ENCODE results near the gene TPST1. TPM values are rescaled to one million over a fixed set of nuclear protein-coding genes. Genes with fewer than 3 reads are reported as not detected.

TPST1 gene
- total RNA-seq, 1 donor from 2014 or later = 2.1 TPM

GRCh38 chr7:66236713-66237303 is 31.7 kb downstream of the TPST1 start:
- intact Hi-C loops (cut with micrococcal nuclease) = no loop called here
- Mint-ChIP-seq H3K36me3 (ENCODE audit: low read depth) (no peaks in the 10 kb centered on the region), H3K27me3 (no peaks in the 10 kb centered on the region), H3K4me1 (no peaks in the 10 kb centered on the region), H3K4me3 (no peak overlapping the region), H3K27ac (no peak overlapping the region), H3K9me3 (no peaks in the 10 kb centered on the region)
- no peak for DNase-seq

GRCh38 chr7:66237906-66238772 is 33.0 kb downstream of the TPST1 start:
- intact Hi-C loops (cut with micrococcal nuclease) = no loop called here
- DNase-seq = no peak
- Mint-ChIP-seq H3K9me3 (no peaks in the 10 kb centered on the region), H3K4me1 (no peaks in the 10 kb centered on the region), H3K4me3 (no peak overlapping the region), H3K27ac (no peak overlapping the region), H3K27me3 (no peaks in the 10 kb centered on the region), H3K36me3 (ENCODE audit: low read depth) (no peaks in the 10 kb centered on the region)

- Mint-ChIP-seq H3K27ac (no peak overlapping the region), H3K4me1 (no peaks in the 10 kb centered on the region), H3K27me3 (no peaks in the 10 kb centered on the region), H3K9me3 (no peaks in the 10 kb centered on the region), H3K4me3 (no peak overlapping the region), H3K36me3 (ENCODE audit: low read depth) (no peaks in the 10 kb centered on the region)
- DNase-seq = no peak
- intact Hi-C loops (cut with micrococcal nuclease) = no loop called here
These were observed 33.8 kb downstream of the TPST1 start for GRCh38 chr7:66238773-66239466.

GRCh38 chr7:66239467-66239856 is 34.3 kb downstream of the TPST1 start:
- Mint-ChIP-seq H3K36me3 (ENCODE audit: low read depth) (no peaks in the 10 kb centered on the region), H3K4me3 (no peak overlapping the region), H3K4me1 (no peaks in the 10 kb centered on the region), H3K9me3 (no peaks in the 10 kb centered on the region), H3K27me3 (no peaks in the 10 kb centered on the region), H3K27ac (no peak overlapping the region)
- intact Hi-C loops (cut with micrococcal nuclease) = no loop called here
- DNase-seq = no peak

GRCh38 chr7:66245008-66245407 is 39.9 kb downstream of the TPST1 start:
- H3K4me3 Mint-ChIP-seq = no peak overlapping the region
- H3K27ac Mint-ChIP-seq = no peak overlapping the region
- no peaks in the 10 kb centered on the region for H3K36me3 Mint-ChIP-seq (ENCODE audit: low read depth)
- DNase-seq = no peak
- no peaks in the 10 kb centered on the region for H3K27me3 Mint-ChIP-seq
- H3K9me3 Mint-ChIP-seq = no peaks in the 10 kb centered on the region
- intact Hi-C loops (cut with micrococcal nuclease) = no loop called here
- no peaks in the 10 kb centered on the region for H3K4me1 Mint-ChIP-seq

GRCh38 chr7:66246554-66247171 is 41.5 kb downstream of the TPST1 start:
- Mint-ChIP-seq H3K27me3 (no peaks in the 10 kb centered on the region), H3K4me3 (no peak overlapping the region), H3K27ac (no peak overlapping the region), H3K36me3 (ENCODE audit: low read depth) (no peaks in the 10 kb centered on the region), H3K4me1 (no peaks in the 10 kb centered on the region), H3K9me3 (no peaks in the 10 kb centered on the region)
- intact Hi-C loops (cut with micrococcal nuclease) = no loop called here
- no peak for DNase-seq

GRCh38 chr7:66247380-66248078 is 42.4 kb downstream of the TPST1 start:
- H3K4me3 Mint-ChIP-seq = no peak overlapping the region
- no peaks in the 10 kb centered on the region for H3K9me3 Mint-ChIP-seq
- no peaks in the 10 kb centered on the region for H3K27me3 Mint-ChIP-seq
- no peak overlapping the region for H3K27ac Mint-ChIP-seq
- no peaks in the 10 kb centered on the region for H3K36me3 Mint-ChIP-seq (ENCODE audit: low read depth)
- no peaks in the 10 kb centered on the region for H3K4me1 Mint-ChIP-seq
- intact Hi-C loops (cut with micrococcal nuclease) = no loop called here
- no peak for DNase-seq

- Mint-ChIP-seq H3K27ac (no peak overlapping the region), H3K9me3 (no peaks in the 10 kb centered on the region), H3K4me3 (no peak overlapping the region), H3K36me3 (ENCODE audit: low read depth) (no peaks in the 10 kb centered on the region), H3K4me1 (no peaks in the 10 kb centered on the region), H3K27me3 (no peaks in the 10 kb centered on the region)
- intact Hi-C loops (cut with micrococcal nuclease) = no loop called here
- no peak for DNase-seq
These were observed 45.6 kb downstream of the TPST1 start for GRCh38 chr7:66250711-66251110.

GRCh38 chr7:66255534-66256100 is 50.5 kb downstream of the TPST1 start:
- Mint-ChIP-seq H3K27me3 (peaks cover 3% of the 10 kb centered on the region), H3K4me1 (no peaks in the 10 kb centered on the region), H3K4me3 (no peak overlapping the region), H3K36me3 (ENCODE audit: low read depth) (no peaks in the 10 kb centered on the region), H3K27ac (no peak overlapping the region), H3K9me3 (no peaks in the 10 kb centered on the region)
- DNase-seq = no peak
- intact Hi-C loops (cut with micrococcal nuclease) = no loop called here

- Mint-ChIP-seq H3K36me3 (ENCODE audit: low read depth) (no peaks in the 10 kb centered on the region), H3K27ac (no peak overlapping the region), H3K27me3 (peaks cover 4% of the 10 kb centered on the region), H3K4me1 (no peaks in the 10 kb centered on the region), H3K4me3 (no peak overlapping the region), H3K9me3 (no peaks in the 10 kb centered on the region)
- no peak for DNase-seq
- intact Hi-C loops (cut with micrococcal nuclease) = no loop called here
These were observed 51.1 kb downstream of the TPST1 start for GRCh38 chr7:66256281-66256680.

GRCh38 chr7:66257481-66257880 is 52.3 kb downstream of the TPST1 start:
- Mint-ChIP-seq H3K27me3 (peaks cover 4% of the 10 kb centered on the region), H3K4me1 (no peaks in the 10 kb centered on the region), H3K36me3 (ENCODE audit: low read depth) (no peaks in the 10 kb centered on the region), H3K4me3 (no peak overlapping the region), H3K9me3 (no peaks in the 10 kb centered on the region), H3K27ac (no peak overlapping the region)
- no peak for DNase-seq
- intact Hi-C loops (cut with micrococcal nuclease) = no loop called here

GRCh38 chr7:66258409-66258808 is 53.3 kb downstream of the TPST1 start:
- Mint-ChIP-seq H3K4me3 (no peak overlapping the region), H3K27me3 (peaks cover 4% of the 10 kb centered on the region), H3K4me1 (no peaks in the 10 kb centered on the region), H3K27ac (no peak overlapping the region), H3K36me3 (ENCODE audit: low read depth) (no peaks in the 10 kb centered on the region), H3K9me3 (no peaks in the 10 kb centered on the region)
- DNase-seq = no peak
- intact Hi-C loops (cut with micrococcal nuclease) = no loop called here

GRCh38 chr7:66261941-66262340 is 56.8 kb downstream of the TPST1 start:
- H3K9me3 Mint-ChIP-seq = peaks cover 7% of the 10 kb centered on the region
- peaks cover 4% of the 10 kb centered on the region for H3K27me3 Mint-ChIP-seq
- no peaks in the 10 kb centered on the region for H3K4me1 Mint-ChIP-seq
- H3K27ac Mint-ChIP-seq = no peak overlapping the region
- DNase-seq = no peak
- intact Hi-C loops (cut with micrococcal nuclease) = no loop called here
- no peak overlapping the region for H3K4me3 Mint-ChIP-seq
- peaks cover 3% of the 10 kb centered on the region for H3K36me3 Mint-ChIP-seq (ENCODE audit: low read depth)

Measured in activated CD4-positive, alpha-beta T cell treated with anti-CD3 and anti-CD28 coated beads, Interleukin-2, amount 10 ng/mL, durations not matched to agents 24 days and 14 days (primary cell).